Measurements from ENCODE around the gene GNE.
"Not testable (repeated sequence)": the region's sequence is repeated elsewhere in the genome, so short reads cannot be mapped to it uniquely, and the experiment has no call there.

GNE gene

GRCh38 chr9:36210722-36211121 is 47.5 kb downstream of the GNE start:
- no peak for DNase-seq (ENCODE audit: low read depth in 2 of 2, low spot score in 1 of 2)

- no peak for DNase-seq (ENCODE audit: low read depth in 2 of 2, low spot score in 1 of 2)
Observed at GRCh38 chr9:36208521-36209253, 49.6 kb downstream of the GNE start.

- DNase-seq (ENCODE audit: low read depth in 2 of 2, low spot score in 1 of 2) = no peak
Observed at GRCh38 chr9:36207546-36208012, 50.7 kb downstream of the GNE start.

GRCh38 chr9:36207016-36207415 is 51.2 kb downstream of the GNE start:
- DNase-seq (ENCODE audit: low read depth in 2 of 2, low spot score in 1 of 2) = no peak

GRCh38 chr9:36204906-36205547 is 53.2 kb downstream of the GNE start:
- no peak for DNase-seq (ENCODE audit: low read depth in 2 of 2, low spot score in 1 of 2)

GRCh38 chr9:36194326-36195000 is 63.8 kb downstream of the GNE start:
- no peak for DNase-seq (ENCODE audit: low read depth in 2 of 2, low spot score in 1 of 2)

GRCh38 chr9:36193023-36193422 is 65.2 kb downstream of the GNE start:
- no peak for DNase-seq (ENCODE audit: low read depth in 2 of 2, low spot score in 1 of 2)

- no peak for DNase-seq (ENCODE audit: low read depth in 2 of 2, low spot score in 1 of 2)
Observed at GRCh38 chr9:36192196-36192595, 66.1 kb downstream of the GNE start.

GRCh38 chr9:36191686-36192085 is 66.6 kb downstream of the GNE start:
- no peak for DNase-seq (ENCODE audit: low read depth in 2 of 2, low spot score in 1 of 2)

GRCh38 chr9:36191290-36191645 is 67.0 kb downstream of the GNE start:
- peak; percentile 15 to 21 for DNase-seq (ENCODE audit: low read depth in 2 of 2, low spot score in 1 of 2)

GRCh38 chr9:36190388-36191289 is 67.6 kb downstream of the GNE start, which contains the start of gene CLTA:
Gene CLTA (plus strand): TSS chr9:36190921. CDS start chr9:36191057, 136 bp downstream.
- peak; percentile 88 for DNase-seq (ENCODE audit: low read depth in 2 of 2, low spot score in 1 of 2)

- no peak for DNase-seq (ENCODE audit: low read depth in 2 of 2, low spot score in 1 of 2)
Observed at GRCh38 chr9:36189976-36190375, 68.3 kb downstream of the GNE start.

GRCh38 chr9:36188212-36188611 is 70.0 kb downstream of the GNE start:
- DNase-seq (ENCODE audit: low read depth in 2 of 2, low spot score in 1 of 2) = no peak

- no peak for DNase-seq (ENCODE audit: low read depth in 2 of 2, low spot score in 1 of 2)
Observed at GRCh38 chr9:36187414-36187813, 70.8 kb downstream of the GNE start.

GRCh38 chr9:36180243-36180642 is 78.0 kb downstream of the GNE start:
- not testable (repeated sequence) for DNase-seq (ENCODE audit: low read depth in 2 of 2, low spot score in 1 of 2)

GRCh38 chr9:36177571-36177970 is 80.7 kb downstream of the GNE start:
- DNase-seq (ENCODE audit: low read depth in 2 of 2, low spot score in 1 of 2) = no peak

GRCh38 chr9:36176496-36176895 is 81.8 kb downstream of the GNE start:
- DNase-seq (ENCODE audit: low read depth in 2 of 2, low spot score in 1 of 2) = not testable (repeated sequence)

GRCh38 chr9:36175209-36175608 is 83.0 kb downstream of the GNE start:
- not testable (repeated sequence) for DNase-seq (ENCODE audit: low read depth in 2 of 2, low spot score in 1 of 2)

GRCh38 chr9:36174731-36175130 is 83.5 kb downstream of the GNE start:
- DNase-seq (ENCODE audit: low read depth in 2 of 2, low spot score in 1 of 2) = no peak

- DNase-seq (ENCODE audit: low read depth in 2 of 2, low spot score in 1 of 2) = no peak
Observed at GRCh38 chr9:36174271-36174670, 84.0 kb downstream of the GNE start.

- DNase-seq (ENCODE audit: low read depth in 2 of 2, low spot score in 1 of 2) = no peak
Observed at GRCh38 chr9:36173861-36174260, 84.4 kb downstream of the GNE start.

Measured in stimulated activated CD8-positive, alpha-beta memory T cell treated with anti-CD3 and anti-CD28 coated beads, Interleukin-4, amount 100 ng/mL, for 4 hours (primary cell).